Psoas muscle (tissue), 8 donors: ENCODE results near the gene IL9. TPM values are rescaled to one million over a fixed set of nuclear protein-coding genes. Genes with fewer than 3 reads are reported as not detected.
"Not testable (repeated sequence)": the region's sequence is repeated elsewhere in the genome, so short reads cannot be mapped to it uniquely, and the experiment has no call there.

Experiments
- ATAC-seq, 4 donors: fragments of 200-7000 bp; cut with Tn5 transposase; one replicate each; pipeline ENCODE4 v1.9.1; 2020; ENCODE audit warnings: moderate library complexity in 3 of 4, mild to moderate bottlenecking in 2 of 4
- DNase-seq, 2 donors: peaks; one replicate each; pipeline ENCODE4 v3.0.0-alpha.2; 2020
- H3K27ac ChIP-seq: fragments of 200-600 bp; one replicate; pipeline ENCODE4 v1.8.0; 2022
- H3K27me3 ChIP-seq, 3 donors: fragments of 200-600 bp in 1 of 3; one replicate each; pipeline versions ENCODE4 v1.6.1 to v1.8.0; 2013 to 2022; ENCODE audit warnings: low read length in 2 of 3, mild to moderate bottlenecking in 2 of 3, moderate library complexity in 1 of 3; ENCODE audit not compliant: insufficient read depth in 3 of 3
- H3K36me3 ChIP-seq, 2 donors: fragments of 200-600 bp in 1 of 2; one replicate each; pipeline versions ENCODE4 v1.6.1 to v1.8.0; 2013 to 2022; ENCODE audit warnings: low read depth in 1 of 2, mild to moderate bottlenecking in 1 of 2, moderate library complexity in 1 of 2; ENCODE audit not compliant: insufficient read depth in 1 of 2
- H3K4me1 ChIP-seq: fragments of 200-600 bp; one replicate; pipeline ENCODE4 v1.8.0; 2022
- H3K4me3 ChIP-seq: fragments of 200-600 bp; one replicate; pipeline ENCODE4 v1.8.0; 2022; ENCODE audit warnings: mild to moderate bottlenecking
- H3K9me3 ChIP-seq: fragments of 200-600 bp; one replicate; pipeline ENCODE4 v1.8.0; 2022
- WGBS, 3 donors: extraction: QIAGEN DNeasy Blood & Tissue Kit; methylation state at CpG; one replicate each; pipeline versions ENCODE4 v1.1.6 to v1.1.7; 2013; 5-methylcytosine and 5-hydroxymethylcytosine counted together
- intact Hi-C, 2 donors: fragments of 100-400 bp; cut with DNase I; formaldehyde crosslinking; loops; one replicate each; pipeline versions ENCODE4 v1.11.0 to v1.14.2; 2022
- polyA plus RNA-seq, 3 donors: library from polyadenylated mRNA; stranded (reverse); fragments of 200-250 nt; gene quantifications; one replicate each; pipeline ENCODE4 v1.2.3, GENCODE V29; 2013
- total RNA-seq, 4 donors: library from RNA; stranded (reverse); fragmentation: NEBNext Ultra II Directional in 2 of 4; extraction: Animal tissue kit (Norgen Biotek cat#: 25700) in 2 of 4; gene quantifications; one replicate each; pipeline versions ENCODE4 v1.2.1 to v1.2.4, GENCODE V29; 2021 to 2023
- TF ChIP-seq, protein P1 (sequence below): fragments of 200-600 bp; IDR thresholded peaks from one replicate; pipeline ENCODE4 v1.8.0; 2022; ENCODE audit warnings: antibody characterized with exemption
- donor health status: healthy with polysubstance abuse.
- donor health status: DM: no; HTN: no; CAD: no; lungs with moderate emphysema.
- donor health status: Bipolar disorder and iron deficiency.
- donor health status: healthy.
- donor health status: DM: yes; HTN: yes; CAD: no.
- donor health status: DM: no; HTN: no; CAD: no.
- donor health status: DM: no; HTN: no; CAD: no.
- donor health status: DM: yes; HTN: yes; CAD: no.

Gene IL9
- total and polyA plus RNA-seq, 7 donors: not detected

- Histone ChIP-seq H3K27me3 (no peaks in the 10 kb centered on the region), H3K36me3 (no peaks in the 10 kb centered on the region), H3K4me3 (no peak overlapping the region), H3K9me3 (no peaks in the 10 kb centered on the region), H3K27ac (no peak overlapping the region), H3K4me1 (peaks cover 12% of the 10 kb centered on the region)
- WGBS, 3 donors: 83 to 94% (median 93%) methylated on average over 1 of the region's 1 CpG
- DNase-seq (no peak), ATAC-seq (no peak)
- intact Hi-C loops: no loop called here
- TF ChIP-seq, protein P1, sequence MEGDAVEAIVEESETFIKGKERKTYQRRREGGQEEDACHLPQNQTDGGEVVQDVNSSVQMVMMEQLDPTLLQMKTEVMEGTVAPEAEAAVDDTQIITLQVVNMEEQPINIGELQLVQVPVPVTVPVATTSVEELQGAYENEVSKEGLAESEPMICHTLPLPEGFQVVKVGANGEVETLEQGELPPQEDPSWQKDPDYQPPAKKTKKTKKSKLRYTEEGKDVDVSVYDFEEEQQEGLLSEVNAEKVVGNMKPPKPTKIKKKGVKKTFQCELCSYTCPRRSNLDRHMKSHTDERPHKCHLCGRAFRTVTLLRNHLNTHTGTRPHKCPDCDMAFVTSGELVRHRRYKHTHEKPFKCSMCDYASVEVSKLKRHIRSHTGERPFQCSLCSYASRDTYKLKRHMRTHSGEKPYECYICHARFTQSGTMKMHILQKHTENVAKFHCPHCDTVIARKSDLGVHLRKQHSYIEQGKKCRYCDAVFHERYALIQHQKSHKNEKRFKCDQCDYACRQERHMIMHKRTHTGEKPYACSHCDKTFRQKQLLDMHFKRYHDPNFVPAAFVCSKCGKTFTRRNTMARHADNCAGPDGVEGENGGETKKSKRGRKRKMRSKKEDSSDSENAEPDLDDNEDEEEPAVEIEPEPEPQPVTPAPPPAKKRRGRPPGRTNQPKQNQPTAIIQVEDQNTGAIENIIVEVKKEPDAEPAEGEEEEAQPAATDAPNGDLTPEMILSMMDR: no peak
These were observed 34.0 kb downstream of the IL9 start for GRCh38 chr5:135861641-135862040.

GRCh38 chr5:135859641-135860040 lies 36.0 kb downstream of the IL9 start:
- no peak for DNase-seq
- intact Hi-C loops: no loop called here
- WGBS, 3 donors: 79 to 89% (median 85%) methylated on average over 1 of the region's 1 CpG
- TF ChIP-seq, protein P1: no peak
- H3K4me3 ChIP-seq: no peak overlapping the region
- no peaks in the 10 kb centered on the region for H3K9me3 ChIP-seq
- no peak for ATAC-seq
- no peaks in the 10 kb centered on the region for H3K36me3 ChIP-seq
- no peak overlapping the region for H3K27ac ChIP-seq
- peaks cover 4% of the 10 kb centered on the region for H3K4me1 ChIP-seq
- H3K27me3 ChIP-seq: no peaks in the 10 kb centered on the region

DNA sequence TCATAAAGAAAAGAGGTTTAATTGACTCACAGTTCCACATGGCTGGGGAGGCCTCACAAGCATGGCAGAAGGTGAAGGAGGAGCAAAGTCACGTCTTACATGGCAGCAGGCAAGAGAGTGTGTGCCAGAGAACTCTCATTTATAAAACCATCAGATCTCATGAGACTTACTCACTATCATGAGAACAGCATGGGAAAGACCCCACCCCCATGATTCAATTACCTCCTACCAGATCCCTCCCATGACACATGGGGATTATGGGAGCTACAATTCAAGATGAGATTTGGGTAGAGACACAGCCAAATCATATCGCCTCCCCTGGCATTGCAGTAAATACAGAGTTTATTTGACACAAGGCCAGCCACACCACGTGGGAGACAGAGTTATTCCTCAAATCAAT lies 36.5 kb downstream of the IL9 start:
- H3K9me3 ChIP-seq, H3K27ac ChIP-seq, H3K36me3 ChIP-seq, H3K4me1 ChIP-seq, intact Hi-C loops, DNase-seq, H3K27me3 ChIP-seq, H3K4me3 ChIP-seq, ATAC-seq: not testable (repeated sequence)
- 62 to 78% (median 63%) methylated on average over 3 of the region's 3 CpGs for WGBS, 3 donors

DNA sequence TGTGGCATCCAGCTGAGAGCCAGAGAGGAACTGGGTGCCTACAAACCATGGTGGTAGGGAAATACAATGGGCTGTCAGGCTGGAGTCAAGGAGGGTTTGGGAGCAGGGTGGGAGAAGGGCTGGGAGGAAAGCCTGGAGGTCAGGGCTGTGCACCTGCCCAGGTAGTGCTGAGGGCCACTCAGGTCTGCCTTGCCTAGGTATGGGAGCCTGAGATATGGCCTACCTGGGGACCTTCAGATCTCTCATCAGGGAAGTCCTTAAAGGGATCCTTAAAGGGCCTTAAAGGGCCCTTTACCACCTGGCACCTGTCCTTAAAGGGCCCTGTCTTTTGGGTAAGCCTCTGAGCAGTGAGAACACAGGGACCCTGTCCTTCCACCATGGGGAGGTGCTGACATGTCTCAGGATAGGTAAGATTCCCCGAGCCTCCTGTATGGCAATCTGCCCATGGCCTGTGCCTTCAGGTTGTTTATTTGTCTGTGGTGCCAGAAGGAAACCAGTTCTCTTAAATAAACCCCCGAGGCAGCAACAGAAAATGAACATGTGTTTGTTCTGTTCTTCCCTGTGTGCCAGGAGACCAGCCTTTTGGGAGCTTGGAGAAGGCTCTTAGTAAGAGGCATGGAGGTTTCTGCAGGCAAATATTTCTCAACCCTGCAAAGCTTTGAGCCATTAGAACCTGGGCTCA lies 37.9 kb downstream of the IL9 start:
- Histone ChIP-seq H3K27me3 (no peaks in the 10 kb centered on the region), H3K4me3 (no peak overlapping the region), H3K4me1 (peaks cover 4% of the 10 kb centered on the region), H3K27ac (no peak overlapping the region), H3K9me3 (no peaks in the 10 kb centered on the region), H3K36me3 (no peaks in the 10 kb centered on the region)
- DNase-seq (no peak), ATAC-seq (no peak)
- 51 to 68% (median 62%) methylated on average over 2 of the region's 2 CpGs for WGBS, 3 donors
- TF ChIP-seq, protein P1: no peak
- intact Hi-C loops: no loop called here

DNA sequence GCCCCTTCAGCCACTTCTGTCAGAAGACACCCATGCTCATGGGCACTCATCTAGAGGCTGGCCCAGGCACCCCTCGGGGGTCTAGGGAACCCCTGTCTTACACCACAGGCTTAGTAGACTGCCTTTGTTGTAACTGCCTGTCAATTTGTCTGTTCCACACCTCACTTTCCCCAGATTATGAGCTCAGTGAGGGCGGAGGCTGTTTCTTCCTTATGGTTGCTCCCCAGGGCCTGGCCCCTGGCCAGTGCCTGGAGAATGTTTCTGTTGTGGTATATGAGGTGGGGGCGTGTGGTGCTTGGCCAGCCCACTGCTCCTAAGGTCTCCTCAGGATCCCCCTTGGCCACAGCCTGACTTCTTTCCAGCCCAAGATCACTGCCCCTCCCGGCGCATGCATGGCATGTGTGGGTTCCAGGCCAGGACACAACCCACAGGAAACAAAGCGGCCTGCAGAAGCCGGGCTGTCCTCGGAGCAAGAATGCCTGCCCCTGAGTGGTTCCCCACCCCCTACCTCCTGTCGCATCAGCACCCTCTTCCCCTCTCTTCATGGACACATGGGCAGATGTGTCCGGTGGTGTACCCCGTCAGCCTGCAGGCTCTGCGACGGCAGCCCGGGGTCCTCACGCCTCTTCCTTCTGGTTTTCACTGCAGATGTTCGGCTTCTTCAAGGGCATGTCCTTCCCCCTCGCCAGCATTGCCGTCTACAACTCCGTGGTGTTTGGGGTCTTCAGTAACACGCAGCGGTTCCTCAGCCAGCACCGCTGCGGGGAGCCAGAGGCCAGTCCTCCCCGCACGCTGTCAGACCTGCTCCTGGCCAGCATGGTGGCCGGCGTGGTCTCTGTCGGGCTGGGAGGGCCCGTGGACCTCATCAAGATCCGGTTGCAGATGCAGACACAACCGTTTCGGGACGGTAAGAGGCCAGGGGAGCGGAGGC lies 43.5 kb downstream of the IL9 start:
- TF ChIP-seq, protein P1: no peak
- intact Hi-C loops: no loop called here
- ATAC-seq (no peak), DNase-seq (no peak)
- no peak overlapping the region for H3K27ac ChIP-seq
- H3K27me3 ChIP-seq: no peaks in the 10 kb centered on the region
- no peak overlapping the region for H3K4me3 ChIP-seq
- H3K4me1 ChIP-seq: no peaks in the 10 kb centered on the region
- 85 to 89% (median 89%) methylated on average over 33 to 34 of the region's 34 CpGs for WGBS, 3 donors
- H3K36me3 ChIP-seq: no peaks in the 10 kb centered on the region
- H3K9me3 ChIP-seq: no peaks in the 10 kb centered on the region
